AG04450 (cell line): ENCODE data around the gene GIT2. TPM values are rescaled to one million over a fixed set of nuclear protein-coding genes. Genes with fewer than 3 reads are reported as not detected.
"Not testable (repeated sequence)": the region's sequence is repeated elsewhere in the genome, so short reads cannot be mapped to it uniquely, and the experiment has no call there.

Experiments
- CTCF ChIA-PET: fragments of 300-600, 350-600 bp; formaldehyde crosslinking; extraction: SDS; loops from one replicate; lab custom pipeline; 2022; ENCODE audit warnings: antibody characterized with exemption, inconsistent platforms; lab: Charles Lee
- POLR2A ChIA-PET: fragments of 350-600 bp; formaldehyde crosslinking; extraction: SDS; loops from one replicate; lab custom pipeline; 2021; ENCODE audit warnings: antibody characterized with exemption, inconsistent platforms; lab: Yijun Ruan, JAX
- DNase-seq: peaks from one replicate; pipeline ENCODE4 v3.0.0-alpha.2; 2011; ENCODE audit warnings: low read depth, low spot score
- H3K27ac ChIP-seq: one replicate; pipeline ENCODE4 v1.5.1; 2012; ENCODE audit warnings: low read depth, low read length, control low read depth
- H3K27me3 ChIP-seq: one replicate; pipeline ENCODE4 v1.6.0; 2012; ENCODE audit warnings: low read length; ENCODE audit not compliant: control insufficient read depth, insufficient read depth
- H3K4me3 ChIP-seq: 2 replicates; pipeline ENCODE4 v1.5.1; 2011; ENCODE audit warnings: mild to moderate bottlenecking, low read depth, low read length, control low read depth
- H3K9me3 ChIP-seq: 2 replicates; pipeline ENCODE4 v1.5.1; 2012; ENCODE audit warnings: low read length; ENCODE audit not compliant: control insufficient read depth, insufficient read depth
- polyA plus RNA-seq: library from polyadenylated mRNA; depleted of rRNA; stranded (reverse); fragments of >200 nt; gene quantifications from 2 replicates; pipeline ENCODE4 v1.2.3, GENCODE V29; 2011
- TF ChIP-seq, protein P1 (sequence below): IDR thresholded peaks from 2 replicates; pipeline ENCODE4 v1.5.1; 2011; ENCODE audit warnings: low read depth, low read length, control low read depth, inconsistent platforms

Gene GIT2
- polyA plus RNA-seq, 1 experiment = 57.9 TPM

DNA sequence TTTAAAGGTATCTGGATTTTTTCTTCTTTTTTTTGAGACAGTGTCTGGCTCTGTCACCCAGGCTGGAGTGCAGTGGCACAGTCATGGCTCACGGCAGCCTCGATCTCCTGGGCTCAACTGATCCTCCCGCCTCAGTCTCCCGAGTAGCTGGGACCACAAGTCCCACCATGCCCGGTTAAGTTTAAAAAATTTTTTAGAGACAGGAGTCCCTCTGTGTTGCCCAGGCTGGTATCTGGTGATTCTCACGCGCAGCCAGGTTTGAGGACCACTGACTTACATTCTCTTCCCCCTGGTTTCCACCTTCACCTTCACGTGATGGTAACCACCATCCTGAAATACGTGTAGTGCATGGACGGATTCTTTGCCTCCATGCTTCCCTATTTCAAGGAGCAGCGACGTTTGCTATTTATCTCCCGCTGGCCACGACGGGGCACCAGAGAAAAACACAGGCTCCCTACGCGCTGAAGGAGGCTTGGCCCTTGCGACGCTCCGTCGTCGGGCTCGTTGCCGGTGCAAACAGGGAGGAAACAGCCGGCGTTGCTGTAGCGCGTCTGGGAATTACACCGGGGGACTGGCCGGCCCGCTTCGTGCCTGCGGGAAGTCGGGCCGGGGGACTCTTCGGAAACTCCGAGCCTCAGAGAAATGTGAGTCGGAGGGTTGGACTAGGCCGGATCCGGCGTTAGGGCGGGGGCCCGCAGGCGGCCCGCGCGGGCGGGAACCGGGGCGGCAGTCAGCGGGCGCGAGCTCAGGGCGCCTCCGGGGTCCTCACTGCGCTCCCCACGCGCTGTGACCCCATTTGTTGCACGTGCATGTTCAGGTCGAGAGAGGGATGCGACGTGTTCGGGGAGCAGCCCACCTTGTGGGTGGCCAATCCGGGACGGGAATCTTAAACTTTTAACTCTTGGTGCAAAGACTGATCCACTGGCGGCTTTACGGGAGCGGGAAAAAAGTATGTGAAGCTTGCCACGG, 96.1 kb downstream of the GIT2 start, which contains the start of gene TCHP:
Gene TCHP, plus strand, starts transcription at position 492 of the 969 bp plus-strand sequence. CDS start 2,753 bp downstream, outside the sequence.
- Histone ChIP-seq H3K9me3 (no peaks in the 10 kb centered on the region; the same call in 1 of the 2 replicates), H3K27ac (peak within 1 kb of the TSS; percentile 86), H3K4me3 (peak within 1 kb of the TSS; percentile 83), H3K27me3 (no peaks in the 10 kb centered on the region)
- CTCF ChIA-PET = interaction anchor here (1.6 to 2.4 kb wide), 3 partner anchors 47 to 94 kb away, joined by 5 to 10 read pairs (median 9); no protein-coding TSS in a partner anchor
- TF ChIP-seq, protein P1, sequence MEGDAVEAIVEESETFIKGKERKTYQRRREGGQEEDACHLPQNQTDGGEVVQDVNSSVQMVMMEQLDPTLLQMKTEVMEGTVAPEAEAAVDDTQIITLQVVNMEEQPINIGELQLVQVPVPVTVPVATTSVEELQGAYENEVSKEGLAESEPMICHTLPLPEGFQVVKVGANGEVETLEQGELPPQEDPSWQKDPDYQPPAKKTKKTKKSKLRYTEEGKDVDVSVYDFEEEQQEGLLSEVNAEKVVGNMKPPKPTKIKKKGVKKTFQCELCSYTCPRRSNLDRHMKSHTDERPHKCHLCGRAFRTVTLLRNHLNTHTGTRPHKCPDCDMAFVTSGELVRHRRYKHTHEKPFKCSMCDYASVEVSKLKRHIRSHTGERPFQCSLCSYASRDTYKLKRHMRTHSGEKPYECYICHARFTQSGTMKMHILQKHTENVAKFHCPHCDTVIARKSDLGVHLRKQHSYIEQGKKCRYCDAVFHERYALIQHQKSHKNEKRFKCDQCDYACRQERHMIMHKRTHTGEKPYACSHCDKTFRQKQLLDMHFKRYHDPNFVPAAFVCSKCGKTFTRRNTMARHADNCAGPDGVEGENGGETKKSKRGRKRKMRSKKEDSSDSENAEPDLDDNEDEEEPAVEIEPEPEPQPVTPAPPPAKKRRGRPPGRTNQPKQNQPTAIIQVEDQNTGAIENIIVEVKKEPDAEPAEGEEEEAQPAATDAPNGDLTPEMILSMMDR = peak; percentile 46
- peak; percentile 64 for DNase-seq
- POLR2A ChIA-PET = interaction anchor here (1.2 kb wide), 1 partner anchor 12 kb away, joined by 8 read pairs; no protein-coding TSS in a partner anchor

DNA sequence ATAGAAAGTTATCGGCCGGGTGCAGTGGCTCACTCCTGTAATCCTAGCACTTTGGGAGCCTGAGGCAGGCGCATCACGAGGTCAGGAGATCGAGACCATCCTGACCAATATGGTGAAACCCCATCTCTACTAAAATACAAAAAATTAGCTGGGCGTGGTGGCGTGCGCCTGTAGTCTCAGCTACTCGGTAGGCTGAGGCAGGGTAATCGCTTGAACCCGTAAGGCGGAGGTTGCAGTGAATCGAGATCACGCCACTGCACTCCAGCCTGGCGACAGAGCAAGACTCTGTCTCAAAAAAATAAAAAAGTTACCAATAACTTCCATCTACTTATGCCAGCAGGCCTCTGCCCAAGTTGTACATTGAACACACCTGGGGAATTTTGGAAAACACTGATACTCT, 96.8 kb downstream of the GIT2 start:
- Histone ChIP-seq H3K4me3 (peak overlapping the region; percentile 83), H3K27ac (peak overlapping the region; percentile 86)
- DNase-seq, H3K27me3 ChIP-seq, CTCF ChIA-PET, POLR2A ChIA-PET, H3K9me3 ChIP-seq: not testable (repeated sequence)

- ChIA-PET CTCF (no interaction called here), POLR2A (no interaction called here)
- Histone ChIP-seq H3K4me3 (no peak overlapping the region), H3K27me3 (no peaks in the 10 kb centered on the region), H3K27ac (no peak overlapping the region), H3K9me3 (no peaks in the 10 kb centered on the region; the same call in 1 of the 2 replicates)
- TF ChIP-seq, protein P1 = no peak
- DNase-seq = no peak
These were observed 99.1 kb downstream of the GIT2 start for GRCh38 chr12:109897029-109897428.

DNA sequence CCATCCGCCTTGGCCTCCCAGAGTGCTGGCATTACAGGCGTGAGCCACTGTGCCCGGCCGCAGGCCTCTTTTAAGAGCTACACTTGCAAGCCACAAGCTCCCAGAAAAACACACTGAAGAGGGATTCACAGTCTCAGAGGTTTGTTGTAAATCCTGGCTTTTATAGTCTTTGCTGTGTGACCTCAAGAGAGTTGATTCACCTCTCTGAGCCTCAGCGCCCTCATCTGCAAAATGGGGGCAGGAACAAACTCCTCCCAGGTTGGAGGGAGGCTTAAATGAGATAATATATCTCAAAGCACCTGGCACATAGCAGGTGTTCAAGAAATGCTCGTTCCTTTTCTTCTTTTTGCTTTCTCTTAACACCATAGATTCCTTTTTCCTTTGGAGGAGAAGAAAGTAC, 100.0 kb downstream of the GIT2 start:
- TF ChIP-seq, protein P1 = no peak
- Histone ChIP-seq H3K27me3 (no peaks in the 10 kb centered on the region), H3K4me3 (no peak overlapping the region), H3K9me3 (no peaks in the 10 kb centered on the region; the same call in 1 of the 2 replicates), H3K27ac (no peak overlapping the region)
- ChIA-PET POLR2A (no interaction called here), CTCF (no interaction called here)
- DNase-seq = no peak

- TF ChIP-seq, protein P1 = no peak
- Histone ChIP-seq H3K9me3 (no peaks in the 10 kb centered on the region), H3K27ac (no peak overlapping the region), H3K4me3 (no peak overlapping the region), H3K27me3 (no peaks in the 10 kb centered on the region)
- no peak for DNase-seq
- POLR2A ChIA-PET = interaction anchor here (0.7 kb wide), 1 partner anchor 15 kb away, joined by 5 read pairs; no protein-coding TSS in a partner anchor
- CTCF ChIA-PET = interaction anchor here (0.6 to 0.7 kb wide), 2 partner anchors 41 to 326 kb away, joined by 3 to 6 read pairs; no protein-coding TSS in a partner anchor
These were observed 101.2 kb downstream of the GIT2 start for GRCh38 chr12:109894939-109895338.
